GM12878 (cell line): ENCODE measurements around the gene FLRT1. TPM values are rescaled to one million over a fixed set of nuclear protein-coding genes. Genes with fewer than 3 reads are reported as not detected.

Source experiments
- ATAC-seq: fragments of 200-7000 bp; cut with Tn5 transposase; 3 replicates; pipeline ENCODE4 v1.9.1; 2020; ENCODE audit warnings: mild to moderate bottlenecking, moderate library complexity
- BruUV-seq: library from RNA; stranded (reverse); fragments of 400-500 nt; replicated peaks from 2 replicates; lab custom pipeline; 2021; lab: Mats Ljungman, UMichigan
- CTCF ChIA-PET: fragments of 300-600 bp; sonication (Branson Sonifier 250); formaldehyde crosslinking; extraction: SDS; loops from one replicate; lab custom pipeline; 2021; ENCODE audit warnings: inconsistent platforms; lab: Yijun Ruan, JAX
- POLR2A ChIA-PET: fragments of 350-600 bp; formaldehyde crosslinking; extraction: SDS; loops from one replicate; lab custom pipeline; 2021; ENCODE audit warnings: inconsistent platforms; lab: Charles Lee
- RAD21 ChIA-PET: fragments of 300-600 bp; sonication (Branson Sonifier 250); formaldehyde crosslinking; loops from one replicate; lab custom pipeline; 2023; ENCODE audit warnings: antibody characterized with exemption; ENCODE audit not compliant: unreplicated experiment; lab: Charles Lee
- SMC1A ChIA-PET: fragments of 300-600 bp; sonication (Branson Sonifier 250); formaldehyde crosslinking; loops from one replicate; lab custom pipeline; 2023; ENCODE audit not compliant: unreplicated experiment, uncharacterized antibody; lab: Charles Lee
- DNase-seq: peaks from one replicate; pipeline ENCODE4 v3.0.0-alpha.2; 2011; ENCODE audit warnings: low read depth, low spot score
- FAIRE-seq: peaks from 3 replicates; lab custom pipeline; 2011; peaks lifted over from hg19 to GRCh38; lab: Jason Lieb, UNC
- H2AFZ ChIP-seq: 2 replicates; pipeline ENCODE4 v1.6.0; 2011; ENCODE audit warnings: low read depth, low read length, control low read depth; ENCODE audit not compliant: control insufficient read depth
- H3K27ac ChIP-seq: 2 replicates; pipeline ENCODE4 v1.5.1; 2011; ENCODE audit warnings: control low read depth; ENCODE audit not compliant: control insufficient read depth, insufficient read depth
- H3K27me3 ChIP-seq, 2 experiments: replicated peaks in 1 of 2; 2 replicates each; pipeline versions ENCODE4 v1.6.0 to v1.6.1; 2011; ENCODE audit warnings: low read length in 1 of 2; ENCODE audit not compliant: control insufficient read depth in 2 of 2, insufficient read depth in 2 of 2
- H3K36me3 ChIP-seq, 2 experiments: 2 replicates each; pipeline ENCODE4 v1.5.1; 2011; ENCODE audit warnings: low read length in 1 of 2; ENCODE audit not compliant: control insufficient read depth in 2 of 2, insufficient read depth in 2 of 2
- H3K4me1 ChIP-seq: 2 replicates; pipeline ENCODE4 v1.6.1; 2011; ENCODE audit warnings: mild to moderate bottlenecking, low read length, moderate library complexity, mixed read lengths; ENCODE audit not compliant: control insufficient read depth, insufficient read depth
- H3K4me2 ChIP-seq: 2 replicates; pipeline ENCODE4 v1.6.0; 2011; ENCODE audit warnings: control low read depth; ENCODE audit not compliant: control insufficient read depth, insufficient read depth
- H3K4me3 ChIP-seq: fragments of 200-600 bp; sonication (generic); 2 replicates; pipeline ENCODE4 v1.5.1; 2016
- H3K79me2 ChIP-seq: 2 replicates; pipeline ENCODE4 v1.6.0; 2011; ENCODE audit warnings: low read length; ENCODE audit not compliant: control insufficient read depth, insufficient read depth
- H3K9ac ChIP-seq: 2 replicates; pipeline ENCODE4 v1.8.0; 2011; ENCODE audit warnings: low read length, control low read depth, mixed read lengths; ENCODE audit not compliant: control insufficient read depth, insufficient read depth
- H3K9me3 ChIP-seq: replicated peaks from 3 replicates; pipeline ENCODE4 v1.5.1; 2011; ENCODE audit warnings: mild to moderate bottlenecking, low read length; ENCODE audit not compliant: control insufficient read depth, insufficient read depth
- H4K20me1 ChIP-seq: 2 replicates; pipeline ENCODE4 v1.6.0; 2011; ENCODE audit not compliant: control insufficient read depth, insufficient read depth
- BCLAF1 ChIP-seq: fragments of 450-650 bp; IDR thresholded peaks from 2 replicates; pipeline ENCODE4 v1.6.1; 2017; ENCODE audit warnings: antibody characterized with exemption, mild to moderate bottlenecking, moderate library complexity
- BRCA1 ChIP-seq: IDR thresholded peaks from 2 replicates; pipeline ENCODE4 v1.6.1; 2011; ENCODE audit warnings: low read depth, low read length, improper control_type of control experiment
- CBX3 ChIP-seq: fragments of 200-600 bp; sonication (generic); IDR thresholded peaks from 2 replicates; pipeline ENCODE4 v1.6.1; 2016; ENCODE audit warnings: low read depth, borderline replicate concordance
- CREM ChIP-seq: IDR thresholded peaks from 2 replicates; pipeline ENCODE4 v1.6.1; 2014; ENCODE audit warnings: antibody characterized with exemption, low read depth
- CTCF ChIP-seq, 3 experiments: IDR thresholded peaks in 2 of 3; conservative IDR thresholded peaks in 1 of 3; 2 replicates each; pipeline ENCODE4 v1.5.1; 2011; ENCODE audit warnings: low read depth in 3 of 3, low read length in 3 of 3, mild to moderate bottlenecking in 3 of 3, control low read depth in 2 of 3, moderate library complexity in 2 of 3, inconsistent platforms in 1 of 3, mixed read lengths in 1 of 3; ENCODE audit not compliant: control insufficient read depth in 2 of 3, insufficient read depth in 1 of 3; ENCODE audit errors: extremely low read depth in 1 of 3
- IRF3 ChIP-seq: fragments of 450-650 bp; IDR thresholded peaks from 2 replicates; pipeline ENCODE4 v1.6.1; 2014; ENCODE audit warnings: mild to moderate bottlenecking
- KDM1A ChIP-seq: fragments of 200-600 bp; sonication (generic); IDR thresholded peaks from 2 replicates; pipeline ENCODE4 v1.6.1; 2016; ENCODE audit warnings: borderline replicate concordance
- MTA3 ChIP-seq: IDR thresholded peaks from 2 replicates; pipeline ENCODE4 v1.6.1; 2012; ENCODE audit warnings: low read length, inconsistent platforms, borderline replicate concordance
- PKNOX1 ChIP-seq: fragments of 450-650 bp; IDR thresholded peaks from 2 replicates; pipeline ENCODE4 v1.6.1; 2016; ENCODE audit warnings: mild to moderate bottlenecking
- POLR2AphosphoS5 ChIP-seq: IDR thresholded peaks from 2 replicates; pipeline ENCODE4 v1.6.1; 2011; ENCODE audit warnings: mild to moderate bottlenecking, low read length, inconsistent platforms
- SMAD5 ChIP-seq: IDR thresholded peaks from 2 replicates; pipeline ENCODE4 v1.6.1; 2016; ENCODE audit warnings: antibody characterized with exemption, low read depth
- ZNF207 ChIP-seq: fragments of 450-650 bp; IDR thresholded peaks from 2 replicates; pipeline ENCODE4 v1.6.1; 2014; ENCODE audit warnings: antibody characterized with exemption, mild to moderate bottlenecking, borderline replicate concordance
- WGBS: methylation state at CpG from one replicate; pipeline ENCODE4 v1.1.6; 2016; ENCODE audit warnings: low lambda C conversion rate; ENCODE audit not compliant: insufficient replicate concordance, insufficient coverage; ENCODE audit errors: missing lambda C conversion rate; 5-methylcytosine and 5-hydroxymethylcytosine counted together
- in situ Hi-C: fragments of 300-500 bp; cut with MboI; formaldehyde crosslinking; loops from 9 replicates; pipeline ENCODE4 v1.14.3; 2018; ENCODE audit warnings: mixed read lengths
- intact Hi-C: fragments of 100-400 bp; cut with micrococcal nuclease; formaldehyde crosslinking; loops from one replicate; pipeline ENCODE4 v1.14.2; 2022; ENCODE audit not compliant: unreplicated experiment
- polyA plus RNA-seq, 11 experiments: library from polyadenylated mRNA; depleted of rRNA in 4 of 11; unstranded in 6 of 11; stranded (reverse) in 5 of 11; fragments of >200 nt; fragmentation: Nextera tagmentation in 4 of 11; fragmentation: Illumina TruSeq in 1 of 11; extraction: Ambion mirVana in 4 of 11; extraction: Trizol in 1 of 11; gene quantifications; 1 replicate in 1 of 11; 2 replicates in 10 of 11; pipeline versions ENCODE4 v1.2.1 to v1.2.3, GENCODE V29; 2011 to 2016; ENCODE audit warnings: inconsistent platforms in 2 of 11, missing spikeins in 2 of 11, low read depth in 1 of 11
- total RNA-seq, 4 experiments: library from RNA; depleted of rRNA in 3 of 4; stranded (reverse); fragments of >200 nt in 3 of 4; fragmentation: Illumina TruSeq in 1 of 4; extraction: Trizol in 1 of 4; gene quantifications; 2 replicates each; pipeline versions ENCODE4 v1.2.1 to v1.2.3, GENCODE V29; 2013 to 2021
- TF ChIP-seq, protein P1 (sequence below): fragments of 450-650 bp; IDR thresholded peaks from 2 replicates; pipeline ENCODE4 v1.6.1; 2016; ENCODE audit warnings: mild to moderate bottlenecking, moderate library complexity, borderline replicate concordance

The FLRT1 gene
- total and polyA plus RNA-seq, 10 of the 15 experiments (the other 5 are each of a cell fraction or from before 2014, with no cell fraction given): 0.10 to 0.12 TPM; not detected in 8

- 23% methylated on average over 2 of the region's 2 CpGs for WGBS
- ATAC-seq (no peak), DNase-seq (no peak), FAIRE-seq (no peak)
- intact Hi-C loops: no loop called here
- in situ Hi-C loops: no loop called here
- H2AFZ ChIP-seq: no peak overlapping the region
- H3K4me2 ChIP-seq: no peak overlapping the region
- ChIA-PET SMC1A (no interaction called here), RAD21 (no interaction called here), CTCF (no interaction called here), POLR2A (no interaction called here)
- no TSS peak for BruUV-seq
- H3K36me3 ChIP-seq: no peaks in the 10 kb centered on the region
- no peak overlapping the region for H3K27ac ChIP-seq
- H3K27me3 ChIP-seq: no peaks in the 10 kb centered on the region
- H4K20me1 ChIP-seq: no peaks in the 10 kb centered on the region
- H3K9ac ChIP-seq: no peak overlapping the region
- H3K4me3 ChIP-seq: no peak overlapping the region
- H3K9me3 ChIP-seq: no peaks in the 10 kb centered on the region
- no peaks in the 10 kb centered on the region for H3K79me2 ChIP-seq
- H3K4me1 ChIP-seq: no peaks in the 10 kb centered on the region
- TF ChIP-seq ZNF207: no peak
- no peak for TF ChIP-seq IRF3
- no peak for TF ChIP-seq MTA3
- no peak for TF ChIP-seq SMAD5
- TF ChIP-seq, protein P1, sequence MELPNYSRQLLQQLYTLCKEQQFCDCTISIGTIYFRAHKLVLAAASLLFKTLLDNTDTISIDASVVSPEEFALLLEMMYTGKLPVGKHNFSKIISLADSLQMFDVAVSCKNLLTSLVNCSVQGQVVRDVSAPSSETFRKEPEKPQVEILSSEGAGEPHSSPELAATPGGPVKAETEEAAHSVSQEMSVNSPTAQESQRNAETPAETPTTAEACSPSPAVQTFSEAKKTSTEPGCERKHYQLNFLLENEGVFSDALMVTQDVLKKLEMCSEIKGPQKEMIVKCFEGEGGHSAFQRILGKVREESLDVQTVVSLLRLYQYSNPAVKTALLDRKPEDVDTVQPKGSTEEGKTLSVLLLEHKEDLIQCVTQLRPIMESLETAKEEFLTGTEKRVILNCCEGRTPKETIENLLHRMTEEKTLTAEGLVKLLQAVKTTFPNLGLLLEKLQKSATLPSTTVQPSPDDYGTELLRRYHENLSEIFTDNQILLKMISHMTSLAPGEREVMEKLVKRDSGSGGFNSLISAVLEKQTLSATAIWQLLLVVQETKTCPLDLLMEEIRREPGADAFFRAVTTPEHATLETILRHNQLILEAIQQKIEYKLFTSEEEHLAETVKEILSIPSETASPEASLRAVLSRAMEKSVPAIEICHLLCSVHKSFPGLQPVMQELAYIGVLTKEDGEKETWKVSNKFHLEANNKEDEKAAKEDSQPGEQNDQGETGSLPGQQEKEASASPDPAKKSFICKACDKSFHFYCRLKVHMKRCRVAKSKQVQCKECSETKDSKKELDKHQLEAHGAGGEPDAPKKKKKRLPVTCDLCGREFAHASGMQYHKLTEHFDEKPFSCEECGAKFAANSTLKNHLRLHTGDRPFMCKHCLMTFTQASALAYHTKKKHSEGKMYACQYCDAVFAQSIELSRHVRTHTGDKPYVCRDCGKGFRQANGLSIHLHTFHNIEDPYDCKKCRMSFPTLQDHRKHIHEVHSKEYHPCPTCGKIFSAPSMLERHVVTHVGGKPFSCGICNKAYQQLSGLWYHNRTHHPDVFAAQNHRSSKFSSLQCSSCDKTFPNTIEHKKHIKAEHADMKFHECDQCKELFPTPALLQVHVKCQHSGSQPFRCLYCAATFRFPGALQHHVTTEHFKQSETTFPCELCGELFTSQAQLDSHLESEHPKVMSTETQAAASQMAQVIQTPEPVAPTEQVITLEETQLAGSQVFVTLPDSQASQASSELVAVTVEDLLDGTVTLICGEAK: no peak
- no peak for TF ChIP-seq CREM
- no peak for TF ChIP-seq PKNOX1
- TF ChIP-seq POLR2AphosphoS5: no peak
- TF ChIP-seq KDM1A: no peak
- TF ChIP-seq CTCF (IDR thresholded peaks at IDR 0.05 in 2 of 3, conservative IDR thresholded peaks at IDR 0.05 in 1 of 3; ENCODE audit: control insufficient read depth in 2 of 3, extremely low read depth in 1 of 3, insufficient read depth in 1 of 3, low read depth in 3 of 3, low read length in 3 of 3): no peak
- no peak for TF ChIP-seq BCLAF1
- TF ChIP-seq BRCA1: no peak
- no peak for TF ChIP-seq CBX3
Observed at GRCh38 chr11:64052436-64052835, 16.7 kb downstream of the FLRT1 start.
